ENCODE measurements around the gene SMCO2. TPM values are rescaled to one million over a fixed set of nuclear protein-coding genes. Genes with fewer than 3 reads are reported as not detected.
A peak's percentile ranks its signal among the peaks of the same experiment; 100 is the strongest.

SMCO2 gene
- total RNA-seq, 1 donor from 2014 or later = 1.4 TPM

- peak overlapping the region; percentile 34 for H3K4me3 Mint-ChIP-seq
- DNase-seq = peak; percentile 51
- peaks cover 16% of the 10 kb centered on the region for H3K9me3 Mint-ChIP-seq
- peak overlapping the region; percentile 47 for H3K27ac Mint-ChIP-seq
- H3K4me1 Mint-ChIP-seq = peaks cover 42% of the 10 kb centered on the region
- H3K36me3 Mint-ChIP-seq (ENCODE audit: low read depth) = peaks cover 13% of the 10 kb centered on the region
- intact Hi-C loops (cut with micrococcal nuclease) = loop anchor here (5.0 to 10.0 kb wide), 2 partner anchors 325 to 757 kb away; no protein-coding TSS in a partner anchor
- peaks cover 25% of the 10 kb centered on the region for H3K27me3 Mint-ChIP-seq
Measured at GRCh38 chr12:27497446-27497845, 50.9 kb downstream of the SMCO2 start.

- peaks cover 25% of the 10 kb centered on the region for H3K27me3 Mint-ChIP-seq
- H3K36me3 Mint-ChIP-seq (ENCODE audit: low read depth) = peaks cover 16% of the 10 kb centered on the region
- DNase-seq = peak; percentile 70
- H3K4me3 Mint-ChIP-seq = peak overlapping the region; percentile 34
- H3K9me3 Mint-ChIP-seq = peaks cover 20% of the 10 kb centered on the region
- intact Hi-C loops (cut with micrococcal nuclease) = loop anchor here (1.0 to 10.0 kb wide), 6 partner anchors 26 to 757 kb away; partner anchors contain the start of gene PPFIBP1
- peaks cover 46% of the 10 kb centered on the region for H3K4me1 Mint-ChIP-seq
- peak overlapping the region; percentile 47 for H3K27ac Mint-ChIP-seq
Measured at GRCh38 chr12:27498149-27498548, 51.6 kb downstream of the SMCO2 start.

- peak; percentile 49 for DNase-seq
- peaks cover 16% of the 10 kb centered on the region for H3K36me3 Mint-ChIP-seq (ENCODE audit: low read depth)
- H3K9me3 Mint-ChIP-seq = peaks cover 20% of the 10 kb centered on the region
- peaks cover 46% of the 10 kb centered on the region for H3K4me1 Mint-ChIP-seq
- no peak overlapping the region for H3K4me3 Mint-ChIP-seq
- peak overlapping the region; percentile 47 for H3K27ac Mint-ChIP-seq
- peaks cover 25% of the 10 kb centered on the region for H3K27me3 Mint-ChIP-seq
- intact Hi-C loops (cut with micrococcal nuclease) = loop anchor here (1.0 to 10.0 kb wide), 6 partner anchors 26 to 756 kb away; partner anchors contain the start of gene PPFIBP1
Measured at GRCh38 chr12:27498761-27499160, 52.2 kb downstream of the SMCO2 start.

GRCh38 chr12:27499377-27499776 is 52.8 kb downstream of the SMCO2 start:
- Mint-ChIP-seq H3K4me3 (no peak overlapping the region), H3K4me1 (peaks cover 46% of the 10 kb centered on the region), H3K36me3 (ENCODE audit: low read depth) (peaks cover 16% of the 10 kb centered on the region), H3K27ac (no peak overlapping the region), H3K9me3 (peaks cover 20% of the 10 kb centered on the region), H3K27me3 (peaks cover 27% of the 10 kb centered on the region)
- DNase-seq = peak; percentile 8
- intact Hi-C loops (cut with micrococcal nuclease) = loop anchor here (2.0 to 10.0 kb wide), 3 partner anchors 65 to 755 kb away; no protein-coding TSS in a partner anchor

GRCh38 chr12:27500546-27500945 is 54.0 kb downstream of the SMCO2 start:
- peak; percentile 35 for DNase-seq
- peaks cover 10% of the 10 kb centered on the region for H3K9me3 Mint-ChIP-seq
- H3K27me3 Mint-ChIP-seq = peaks cover 20% of the 10 kb centered on the region
- H3K4me3 Mint-ChIP-seq = no peak overlapping the region
- peaks cover 46% of the 10 kb centered on the region for H3K4me1 Mint-ChIP-seq
- peaks cover 18% of the 10 kb centered on the region for H3K36me3 Mint-ChIP-seq (ENCODE audit: low read depth)
- no peak overlapping the region for H3K27ac Mint-ChIP-seq
- intact Hi-C loops (cut with micrococcal nuclease) = no loop called here

- Mint-ChIP-seq H3K27me3 (peaks cover 20% of the 10 kb centered on the region), H3K36me3 (ENCODE audit: low read depth) (peaks cover 18% of the 10 kb centered on the region), H3K4me3 (peak overlapping the region; percentile 62), H3K27ac (peak overlapping the region; percentile 87), H3K4me1 (peaks cover 40% of the 10 kb centered on the region), H3K9me3 (peaks cover 11% of the 10 kb centered on the region)
- intact Hi-C loops (cut with micrococcal nuclease) = loop anchor here (1.0 kb wide), 2 partner anchors 32 to 40 kb away; no protein-coding TSS in a partner anchor
- DNase-seq = peak; percentile 64
Measured at GRCh38 chr12:27502021-27502435, 55.5 kb downstream of the SMCO2 start.

- Mint-ChIP-seq H3K36me3 (ENCODE audit: low read depth) (peaks cover 10% of the 10 kb centered on the region), H3K27me3 (peaks cover 30% of the 10 kb centered on the region), H3K4me3 (no peak overlapping the region), H3K4me1 (peaks cover 21% of the 10 kb centered on the region), H3K9me3 (peaks cover 11% of the 10 kb centered on the region), H3K27ac (no peak overlapping the region)
- no peak for DNase-seq
- intact Hi-C loops (cut with micrococcal nuclease) = no loop called here
Measured at GRCh38 chr12:27504507-27504906, 58.0 kb downstream of the SMCO2 start.

- Mint-ChIP-seq H3K27me3 (peaks cover 28% of the 10 kb centered on the region), H3K36me3 (ENCODE audit: low read depth) (peaks cover 10% of the 10 kb centered on the region), H3K4me1 (peaks cover 18% of the 10 kb centered on the region), H3K4me3 (no peak overlapping the region), H3K9me3 (peaks cover 11% of the 10 kb centered on the region), H3K27ac (no peak overlapping the region)
- intact Hi-C loops (cut with micrococcal nuclease) = no loop called here
- no peak for DNase-seq
Measured at GRCh38 chr12:27505109-27505508, 58.6 kb downstream of the SMCO2 start.

GRCh38 chr12:27505761-27506160 is 59.2 kb downstream of the SMCO2 start:
- H3K9me3 Mint-ChIP-seq = peaks cover 11% of the 10 kb centered on the region
- peaks cover 10% of the 10 kb centered on the region for H3K36me3 Mint-ChIP-seq (ENCODE audit: low read depth)
- peaks cover 31% of the 10 kb centered on the region for H3K27me3 Mint-ChIP-seq
- intact Hi-C loops (cut with micrococcal nuclease) = no loop called here
- H3K27ac Mint-ChIP-seq = no peak overlapping the region
- DNase-seq = no peak
- H3K4me1 Mint-ChIP-seq = peaks cover 15% of the 10 kb centered on the region
- no peak overlapping the region for H3K4me3 Mint-ChIP-seq

GRCh38 chr12:27506645-27507189 is 60.2 kb downstream of the SMCO2 start:
- Mint-ChIP-seq H3K4me3 (no peak overlapping the region), H3K27me3 (peaks cover 36% of the 10 kb centered on the region)
- intact Hi-C loops (cut with micrococcal nuclease) = no loop called here

GRCh38 chr12:27508736-27509431 is 62.3 kb downstream of the SMCO2 start:
- DNase-seq = no peak
- Mint-ChIP-seq H3K4me1 (no peaks in the 10 kb centered on the region), H3K27ac (no peak overlapping the region), H3K27me3 (peaks cover 39% of the 10 kb centered on the region), H3K36me3 (ENCODE audit: low read depth) (peaks cover 7% of the 10 kb centered on the region), H3K4me3 (no peak overlapping the region), H3K9me3 (peaks cover 7% of the 10 kb centered on the region)
- intact Hi-C loops (cut with micrococcal nuclease) = no loop called here

More at GRCh38 chr12:27506645-27507189, 60.2 kb downstream of the SMCO2 start:
- Mint-ChIP-seq H3K4me1 (peaks cover 11% of the 10 kb centered on the region), H3K27ac (no peak overlapping the region), H3K9me3 (peaks cover 11% of the 10 kb centered on the region), H3K36me3 (ENCODE audit: low read depth) (peaks cover 10% of the 10 kb centered on the region)
- no peak for DNase-seq

- Mint-ChIP-seq H3K36me3 (ENCODE audit: low read depth) (peaks cover 5% of the 10 kb centered on the region), H3K27ac (no peak overlapping the region), H3K4me3 (no peak overlapping the region), H3K4me1 (no peaks in the 10 kb centered on the region), H3K9me3 (peaks cover 7% of the 10 kb centered on the region), H3K27me3 (peaks cover 40% of the 10 kb centered on the region)
- intact Hi-C loops (cut with micrococcal nuclease) = no loop called here
- no peak for DNase-seq
Measured at GRCh38 chr12:27511031-27511722, 64.6 kb downstream of the SMCO2 start.

- Mint-ChIP-seq H3K4me1 (no peaks in the 10 kb centered on the region), H3K27ac (no peak overlapping the region), H3K9me3 (peaks cover 2% of the 10 kb centered on the region), H3K36me3 (ENCODE audit: low read depth) (peaks cover under 1% of the 10 kb centered on the region), H3K27me3 (peaks cover 40% of the 10 kb centered on the region), H3K4me3 (no peak overlapping the region)
- no peak for DNase-seq
- intact Hi-C loops (cut with micrococcal nuclease) = no loop called here
Measured at GRCh38 chr12:27511723-27512045, 65.1 kb downstream of the SMCO2 start.
